NCI-H524 treated with DMSO at 0.1 percent for 48 hours (cell line): Measurements from ENCODE around the gene CDC42BPA.
A peak's percentile ranks its signal among the peaks of the same experiment; 100 is the strongest.
"Not testable (repeated sequence)": the region's sequence is repeated elsewhere in the genome, so short reads cannot be mapped to it uniquely, and the experiment has no call there.

Experiments
- DNase-seq: peaks from one replicate; lab custom pipeline; 2025; lab: John Stamatoyannopoulos, UW

The CDC42BPA gene

DNA sequence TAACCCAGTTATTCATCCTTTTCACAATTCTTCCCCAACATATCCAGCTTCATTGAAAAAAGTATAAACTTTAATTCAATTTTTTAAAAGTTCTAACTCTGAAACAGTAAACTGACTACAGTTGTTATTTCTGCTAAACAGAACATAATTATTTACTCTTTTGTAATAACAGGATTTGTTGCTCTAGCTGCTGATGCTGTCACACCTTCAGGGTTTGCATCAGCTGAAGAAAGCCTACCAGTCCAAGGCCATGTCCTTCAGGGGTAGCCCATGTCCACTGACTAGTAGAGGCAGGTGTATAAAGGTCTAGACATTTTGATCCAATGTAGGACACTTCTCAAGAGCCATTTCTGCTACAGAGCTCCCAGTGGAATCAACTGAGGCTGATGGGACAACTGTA lies 107.7 kb downstream of the CDC42BPA start:
- DNase-seq = no peak

DNA sequence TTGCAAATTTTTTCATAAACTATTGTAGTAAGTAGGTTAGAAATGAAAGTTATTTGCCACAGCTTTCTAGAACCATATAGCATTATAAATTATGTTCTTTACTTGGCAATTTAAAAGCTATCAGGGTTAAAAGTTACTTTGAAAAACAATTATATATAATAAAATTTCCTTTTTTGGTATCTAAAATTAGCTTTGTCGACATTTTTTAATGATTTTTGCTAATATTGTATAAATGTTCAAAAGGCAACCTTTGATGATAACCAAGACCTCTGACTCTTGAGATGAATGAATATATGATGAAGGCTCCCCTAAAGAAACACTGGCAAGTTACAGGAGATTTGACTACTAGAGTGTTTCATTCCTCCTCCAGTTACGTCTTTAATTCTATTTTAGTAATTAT lies 121.2 kb downstream of the CDC42BPA start:
- no peak for DNase-seq

DNA sequence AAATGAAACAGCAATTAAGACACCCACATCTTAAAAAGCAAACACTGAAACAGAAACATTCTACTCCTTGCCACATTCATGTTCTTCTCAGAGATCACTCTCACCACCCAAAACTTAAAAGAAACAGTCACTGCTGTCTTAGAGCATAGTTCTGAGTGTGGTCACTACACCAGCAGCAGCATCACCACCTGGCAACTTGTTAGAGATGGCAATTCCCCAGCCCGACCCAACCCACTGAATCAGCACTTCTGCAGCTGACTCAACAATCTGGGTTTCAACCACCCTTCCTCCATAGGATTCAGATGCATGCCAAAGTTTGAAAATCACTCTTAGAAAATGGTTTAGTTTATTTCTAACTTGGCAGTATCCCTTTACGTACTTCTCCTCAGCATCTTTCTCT lies 126.1 kb downstream of the CDC42BPA start:
- DNase-seq = no peak

DNA sequence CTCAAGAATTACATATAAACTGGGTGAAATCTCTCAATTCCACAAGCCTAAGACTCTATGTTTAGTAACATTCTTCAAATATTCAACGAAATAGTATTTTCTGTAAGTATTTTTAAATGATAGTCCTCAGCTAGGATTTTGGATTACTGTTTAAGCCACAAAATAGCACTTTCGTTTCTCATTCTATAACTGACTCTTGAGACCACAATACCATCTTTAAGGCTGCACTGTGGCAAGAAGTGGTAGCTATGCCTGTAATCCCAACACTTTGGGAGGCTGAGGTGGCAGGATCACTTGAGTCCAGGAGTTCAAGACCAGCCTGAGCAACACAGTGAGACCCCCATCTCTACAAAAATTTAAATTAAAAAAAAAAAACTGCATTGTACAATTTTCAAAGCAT lies 126.7 kb downstream of the CDC42BPA start:
- no peak for DNase-seq

DNA sequence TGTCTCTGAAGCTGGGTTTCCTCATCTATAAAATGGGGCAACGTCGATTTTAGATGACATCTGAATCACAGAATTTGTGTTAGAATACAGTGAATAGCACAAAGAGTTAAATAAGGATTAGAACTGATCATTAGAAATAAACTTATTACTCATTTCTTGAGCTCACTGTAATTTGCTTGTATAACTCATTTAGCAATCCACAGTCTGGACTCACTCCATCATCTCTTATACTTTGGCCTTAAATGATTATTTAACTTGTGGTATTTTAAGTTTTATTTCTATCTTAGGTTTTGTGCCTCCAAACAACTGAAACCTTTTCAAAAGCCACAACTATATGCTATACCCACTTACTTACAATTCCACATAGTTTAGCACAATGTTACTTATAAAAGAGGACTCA lies 128.0 kb downstream of the CDC42BPA start:
- DNase-seq = no peak

DNA sequence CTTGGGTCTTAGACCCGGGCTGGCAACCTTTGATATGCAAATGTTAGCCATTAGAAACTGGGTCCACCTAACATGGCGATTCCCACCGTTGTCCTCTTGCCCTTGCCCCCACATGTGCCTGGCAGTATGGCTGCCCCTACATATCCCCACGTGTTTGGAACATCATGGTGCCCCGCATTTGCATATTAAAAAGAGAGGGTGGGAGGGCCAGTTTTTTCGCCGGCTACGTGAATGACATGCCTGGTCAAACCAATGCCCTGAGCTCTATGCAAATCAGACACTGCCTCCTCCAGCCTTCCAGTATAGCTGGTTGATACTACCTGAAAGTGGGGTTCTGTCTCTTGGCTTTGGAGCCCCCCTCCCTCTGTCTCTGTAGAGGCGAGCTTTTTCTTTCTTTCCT lies 133.0 kb downstream of the CDC42BPA start:
- DNase-seq = no peak

DNA sequence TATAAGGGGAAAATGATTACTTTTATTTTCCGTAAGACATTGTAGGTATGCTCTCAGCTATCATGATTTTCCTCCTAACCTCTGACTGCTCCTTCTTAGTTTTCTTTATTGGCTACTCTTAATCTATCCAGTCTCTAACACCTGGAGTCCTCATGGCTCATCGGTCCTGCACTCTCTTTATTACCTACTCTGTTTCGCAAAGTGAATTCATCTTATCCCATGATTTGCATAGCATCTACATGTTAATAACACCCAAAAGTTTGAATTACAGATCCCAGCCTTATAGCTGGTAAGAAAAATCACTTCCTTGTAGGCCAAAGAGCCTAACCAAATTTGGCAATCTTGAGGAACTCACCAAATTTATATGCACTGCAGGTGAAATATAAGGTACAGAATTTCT lies 136.3 kb downstream of the CDC42BPA start:
- DNase-seq = no peak

DNA sequence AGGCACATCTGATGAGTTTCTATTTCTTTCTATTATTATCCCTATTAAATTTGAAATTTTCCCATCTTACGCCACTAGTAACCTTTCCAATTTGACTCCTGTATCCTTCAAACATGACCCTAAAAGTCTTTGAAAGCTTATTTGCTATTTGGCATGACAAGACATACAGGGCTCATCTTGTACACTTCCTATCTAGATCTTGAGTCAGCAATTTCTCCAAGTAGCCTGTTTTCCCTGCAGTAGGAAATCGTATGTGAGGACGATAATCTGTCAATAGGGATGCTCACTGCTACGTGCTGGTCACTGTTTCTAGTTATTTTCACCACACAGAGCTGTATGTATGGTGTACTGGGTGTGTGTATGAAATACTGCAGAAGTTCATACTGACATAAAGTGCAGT lies 142.7 kb downstream of the CDC42BPA start:
- DNase-seq = no peak

DNA sequence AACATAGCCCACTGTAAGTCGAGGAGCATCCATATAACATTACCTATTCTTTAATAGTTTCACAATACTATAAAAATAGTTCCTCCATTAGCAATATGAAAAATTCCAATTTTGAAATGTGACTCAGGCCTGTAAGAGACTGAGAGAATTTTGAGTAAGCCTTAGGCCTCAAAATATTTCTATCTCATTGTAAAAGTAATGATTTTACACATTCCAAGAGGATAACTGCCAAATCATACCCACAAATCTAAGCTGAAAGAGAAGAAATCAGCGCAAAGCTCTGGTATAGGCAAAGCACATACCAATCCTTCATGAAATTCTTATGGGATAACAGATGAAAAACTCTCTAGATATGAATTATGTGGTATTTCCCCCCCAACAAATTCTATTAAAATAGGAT lies 144.1 kb downstream of the CDC42BPA start:
- DNase-seq = no peak

DNA sequence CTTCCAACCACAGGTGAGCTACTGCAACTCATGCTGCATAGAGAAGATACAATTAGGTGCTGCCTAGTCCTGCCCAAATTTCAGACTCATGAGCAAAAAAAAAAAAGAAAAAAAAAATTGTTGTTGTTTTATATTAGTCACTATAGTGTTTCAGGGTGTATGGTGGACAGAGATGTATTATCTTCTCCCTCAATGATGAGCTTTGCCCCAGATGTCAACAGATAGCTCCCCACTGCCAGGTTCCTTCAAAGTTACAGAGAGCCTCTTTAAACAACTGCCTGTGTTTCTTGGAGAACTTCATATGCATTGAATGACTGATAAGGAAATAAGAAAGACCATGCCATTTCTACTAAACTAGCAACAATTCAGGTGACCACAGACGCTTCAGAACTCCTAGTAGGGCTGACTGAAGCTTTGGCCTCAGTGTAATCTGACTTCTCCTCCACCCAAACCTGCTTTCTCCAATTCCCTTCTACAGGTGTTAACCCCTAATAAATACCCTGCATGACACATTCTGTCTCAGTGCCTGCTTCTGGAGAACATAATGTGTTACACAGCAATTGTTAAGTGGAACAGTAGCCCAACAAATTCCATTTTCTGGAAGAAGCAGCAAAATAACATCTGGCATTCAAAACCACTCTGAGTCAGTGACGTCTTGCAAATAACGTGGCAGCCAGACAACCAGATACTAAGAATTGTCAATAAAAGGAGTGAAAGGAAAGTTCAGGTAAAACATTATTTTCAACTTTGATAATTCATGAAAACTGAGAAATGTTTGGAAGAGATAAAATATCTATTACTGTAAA lies 147.7 kb downstream of the CDC42BPA start:
- no peak for DNase-seq

DNA sequence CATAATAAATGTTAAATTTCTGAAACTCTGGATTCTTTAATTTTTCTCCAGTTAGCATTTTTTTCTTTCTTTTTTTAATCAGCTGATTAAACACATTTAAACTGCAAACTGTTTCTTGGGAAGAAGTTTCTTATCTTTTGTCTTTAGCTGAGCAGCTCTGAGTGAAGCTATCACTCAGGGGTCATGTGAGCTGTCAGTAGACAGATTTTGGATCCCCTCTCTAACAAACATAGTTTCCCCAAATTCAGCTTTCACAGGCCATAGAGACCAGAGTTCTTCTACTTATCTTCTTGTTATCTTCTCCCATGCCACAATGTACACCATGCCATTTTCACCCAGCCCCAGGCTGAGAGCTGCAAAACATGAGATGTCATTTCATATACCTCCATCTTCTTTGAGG lies 148.9 kb downstream of the CDC42BPA start:
- no peak for DNase-seq

DNA sequence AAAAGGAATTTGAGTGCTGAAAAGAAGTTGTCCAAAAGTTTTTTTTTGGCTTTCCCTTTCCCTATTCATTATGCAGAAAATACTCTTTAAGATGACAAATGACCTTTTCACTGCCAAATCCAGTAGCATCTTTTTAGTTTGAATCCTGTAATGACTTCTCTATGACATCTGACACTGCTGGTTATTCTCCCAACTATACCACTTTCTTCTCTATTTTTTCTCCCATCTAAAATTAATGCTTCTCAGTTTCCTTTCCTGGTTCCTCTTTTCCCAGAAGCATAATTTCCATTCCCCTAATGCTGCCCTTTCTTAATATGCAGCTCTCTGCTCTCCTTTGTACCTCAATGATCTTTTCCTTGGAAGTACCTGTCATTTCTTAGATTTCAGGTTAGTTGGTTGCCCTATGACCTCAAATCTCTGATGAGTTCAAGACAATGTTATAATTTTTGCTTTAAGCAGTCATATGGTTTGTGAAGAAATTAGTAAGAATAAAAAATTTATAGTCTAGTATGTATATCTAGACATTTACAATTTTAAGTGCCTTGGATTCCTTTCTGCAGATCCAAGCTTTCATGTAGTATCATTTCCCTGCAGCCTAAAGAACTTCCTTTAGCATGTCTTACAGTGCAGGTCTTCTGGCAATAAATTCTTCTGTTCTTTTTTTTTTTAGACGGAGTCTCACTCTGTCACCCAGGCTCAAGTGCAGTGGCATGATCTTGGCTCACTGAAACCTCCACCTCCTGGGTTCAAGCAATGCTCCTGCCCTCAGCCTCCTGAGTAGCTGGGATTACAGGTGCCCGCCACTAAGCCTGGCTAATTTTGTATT lies 150.8 kb downstream of the CDC42BPA start:
- DNase-seq = no peak

DNA sequence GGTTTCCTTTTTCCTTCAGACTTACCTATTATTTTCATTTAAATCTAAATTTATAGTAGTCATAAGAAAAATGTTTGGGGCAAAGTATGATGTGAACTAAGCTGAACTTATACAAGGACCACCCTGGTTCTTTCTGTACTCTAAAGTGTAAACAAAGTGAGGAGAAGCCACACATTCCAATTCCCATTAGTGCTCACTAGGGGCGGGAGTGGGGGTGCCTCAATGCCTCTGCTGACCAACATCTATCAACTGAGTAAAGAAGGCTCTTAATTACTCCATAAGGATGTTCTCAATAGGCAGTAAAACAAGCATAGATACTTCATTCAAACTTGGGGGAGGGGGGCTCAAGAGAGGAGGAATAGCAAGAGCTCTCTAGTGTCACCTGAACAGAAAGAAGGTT lies 151.7 kb downstream of the CDC42BPA start:
- no peak for DNase-seq

DNA sequence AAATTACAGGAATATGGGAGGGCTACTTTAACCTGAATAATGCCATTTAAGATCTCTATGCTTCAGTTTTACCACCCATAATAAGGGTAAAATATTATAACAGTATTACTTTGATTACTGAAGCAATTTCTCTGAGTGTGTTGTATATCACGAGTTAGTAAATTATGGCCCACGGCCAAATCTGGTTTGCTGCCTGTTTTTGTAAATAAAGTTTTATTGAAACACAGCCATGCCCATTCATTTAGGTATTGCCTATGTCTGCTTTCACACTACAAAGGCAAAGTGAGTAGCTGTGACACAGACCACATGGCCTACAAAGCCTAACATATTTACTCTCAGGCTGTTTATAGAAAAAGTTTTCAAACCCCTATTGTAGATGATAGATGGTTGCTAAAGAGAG lies 156.8 kb downstream of the CDC42BPA start:
- DNase-seq = no peak

DNA sequence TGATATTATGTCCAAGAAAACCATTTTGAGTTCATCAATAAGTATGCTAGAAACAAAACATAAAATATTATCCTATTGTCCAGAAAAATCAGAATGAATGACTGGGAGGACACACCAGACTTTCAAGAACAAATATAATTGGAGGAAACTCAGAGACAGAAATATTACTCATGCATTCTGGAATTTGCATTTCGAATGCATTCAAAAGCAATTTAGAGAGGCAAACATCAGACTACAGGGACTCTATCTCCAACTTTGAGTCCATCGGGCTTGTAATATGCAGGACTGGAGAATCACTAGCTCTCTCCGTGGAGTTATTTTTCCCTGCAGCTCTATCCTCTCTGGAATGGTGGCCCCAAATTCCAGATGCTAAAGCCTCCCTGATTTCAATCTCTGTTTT lies 161.8 kb downstream of the CDC42BPA start:
- no peak for DNase-seq

DNA sequence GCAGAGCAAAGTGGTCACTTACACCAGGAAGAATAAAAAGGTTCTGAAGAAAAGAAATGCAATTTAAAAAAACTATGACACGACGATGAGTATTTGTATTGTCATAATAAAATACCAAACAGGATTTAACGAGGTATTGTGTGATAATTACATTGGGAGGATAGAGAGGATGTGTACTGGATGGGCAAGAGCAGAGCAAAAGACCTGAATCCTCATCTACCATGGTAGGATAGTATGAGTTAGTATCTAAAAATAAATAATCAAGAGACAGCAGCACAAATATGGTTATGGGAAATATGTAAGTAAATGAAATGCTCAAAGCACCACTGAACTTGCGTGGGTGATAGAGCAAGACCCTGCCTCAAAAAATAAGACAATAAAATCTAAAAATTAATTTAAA lies 162.6 kb downstream of the CDC42BPA start:
- DNase-seq = no peak

DNA sequence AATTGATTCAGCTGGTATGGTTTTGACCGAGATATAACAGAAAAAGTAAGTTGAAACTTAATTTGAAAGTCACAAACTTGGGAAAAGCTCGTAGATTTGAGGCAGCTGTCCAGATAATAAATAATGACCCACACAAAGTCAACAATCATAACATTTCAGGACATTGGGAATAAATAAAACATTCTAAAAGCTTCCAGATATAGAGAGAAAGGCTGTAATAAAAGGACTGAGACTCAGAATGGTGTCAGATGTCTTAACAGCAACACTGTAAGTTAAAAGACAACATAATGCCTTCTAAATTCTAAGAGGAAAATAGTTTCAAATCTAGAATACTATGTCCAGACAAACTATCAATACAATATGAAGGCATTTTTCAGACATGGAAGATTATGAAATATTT lies 163.3 kb downstream of the CDC42BPA start:
- DNase-seq = no peak

DNA sequence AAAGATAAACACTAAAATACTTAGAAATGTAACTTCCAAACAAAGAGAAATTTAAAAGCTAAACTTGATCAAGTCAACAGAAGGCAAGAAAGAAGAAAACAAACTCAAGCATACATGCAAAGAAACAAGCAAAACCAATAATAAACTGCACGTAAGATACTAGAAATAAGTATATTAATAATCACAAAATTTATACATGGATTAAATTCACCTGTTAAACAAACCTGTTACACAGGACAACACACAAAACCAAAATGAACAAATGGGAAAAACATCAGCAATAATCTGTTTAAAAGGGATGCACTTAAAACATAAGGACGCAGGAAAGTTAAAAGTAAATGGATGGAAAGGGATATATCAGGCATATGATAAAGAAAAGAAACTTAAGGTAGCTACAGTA lies 165.8 kb downstream of the CDC42BPA start:
- DNase-seq = no peak

DNA sequence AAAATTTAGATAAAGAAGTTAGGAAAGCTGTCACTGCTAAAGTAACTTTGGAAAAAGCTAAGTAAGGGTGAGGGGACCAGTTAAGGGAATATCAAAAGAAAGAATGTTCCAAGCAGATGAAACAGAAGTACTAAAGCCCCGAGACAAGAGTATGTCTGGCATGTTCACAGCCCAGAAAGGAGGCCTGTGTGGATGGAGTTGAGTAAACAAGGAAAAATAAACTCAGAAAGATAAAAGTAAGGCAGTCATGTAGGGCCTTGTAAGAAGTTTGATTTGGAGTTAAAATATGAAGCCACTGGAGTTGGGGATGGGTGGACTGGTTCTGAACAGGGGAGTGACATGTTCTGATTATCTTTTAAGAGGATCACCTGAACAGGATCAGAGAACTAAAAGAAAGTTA lies 177.9 kb downstream of the CDC42BPA start:
- no peak for DNase-seq

DNA sequence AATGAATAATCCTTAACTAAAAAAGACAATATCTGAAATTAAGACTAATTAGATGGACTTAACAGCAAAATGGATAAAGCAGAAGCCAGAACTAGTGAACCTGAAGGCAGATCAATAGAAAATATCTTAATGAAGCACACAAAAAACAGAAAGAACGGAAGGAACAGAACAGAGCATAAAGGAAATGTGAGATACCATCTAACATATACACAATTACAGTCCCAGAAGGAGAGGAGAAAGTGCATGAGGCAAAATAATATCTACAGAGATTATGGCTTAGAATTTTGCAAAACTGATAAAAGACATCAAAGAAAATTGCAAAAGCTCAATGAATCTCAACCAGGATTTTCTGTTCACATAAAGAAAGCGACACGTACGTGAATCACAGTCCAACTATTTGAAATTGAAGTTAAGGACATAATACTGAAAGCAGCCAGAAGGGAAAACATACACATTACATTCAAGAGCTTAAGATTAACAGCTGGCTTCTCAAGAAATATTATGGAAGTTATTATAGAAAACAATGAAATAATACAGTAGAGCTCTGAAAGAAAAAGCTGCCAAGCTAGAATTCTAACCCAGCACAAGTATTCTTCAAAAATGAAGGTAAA lies 182.0 kb downstream of the CDC42BPA start:
- peak; percentile 3 for DNase-seq

DNA sequence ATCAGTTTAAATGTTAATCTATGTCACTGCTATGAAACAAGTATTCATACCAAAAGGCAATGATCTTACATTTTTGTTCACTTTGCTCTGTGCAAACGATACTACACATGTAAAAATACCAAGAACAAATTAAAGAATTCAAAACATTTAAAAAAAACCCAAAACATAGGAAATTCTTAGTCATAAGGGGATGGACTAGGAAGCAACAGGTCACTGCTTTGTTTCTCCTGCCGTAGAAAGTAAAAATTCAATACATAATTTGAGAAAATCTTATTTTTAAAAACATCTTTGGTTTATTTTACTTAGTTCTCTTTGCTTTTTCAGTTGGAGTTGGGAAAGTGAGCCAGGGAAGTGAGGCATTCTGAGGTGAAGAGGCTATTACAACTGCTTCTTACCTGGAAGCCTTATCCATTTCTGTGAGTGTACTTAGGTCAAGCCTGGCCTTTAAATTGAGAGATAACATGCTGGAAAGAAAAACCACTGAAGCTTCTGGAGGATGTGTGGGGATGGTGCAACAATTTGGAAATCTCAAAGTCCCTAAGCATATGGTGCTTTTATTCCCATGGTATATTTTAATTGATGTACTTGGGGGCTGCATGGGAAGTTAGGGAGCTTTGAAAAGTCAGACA lies 183.5 kb downstream of the CDC42BPA start:
- DNase-seq = no peak

DNA sequence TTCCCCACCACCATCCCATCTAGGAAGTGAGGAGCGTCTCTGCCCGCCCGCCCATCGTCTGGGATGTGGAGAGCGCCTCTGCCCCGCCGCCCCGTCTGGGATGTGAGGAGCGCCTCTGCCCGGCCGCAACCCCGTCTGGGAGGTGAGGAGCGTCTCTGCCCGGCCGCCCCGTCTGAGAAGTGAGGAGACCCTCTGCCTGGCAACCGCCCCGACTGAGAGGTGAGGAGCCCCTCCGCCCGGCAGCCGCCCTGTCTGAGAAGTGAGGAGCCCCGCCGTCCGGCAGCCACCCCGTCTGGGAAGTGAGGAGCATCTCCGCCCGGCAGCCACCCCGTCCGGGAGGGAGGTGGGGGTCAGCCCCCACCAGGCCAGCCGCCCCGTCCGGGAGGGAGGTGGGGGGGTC lies 185.6 kb downstream of the CDC42BPA start:
- DNase-seq = not testable (repeated sequence)

DNA sequence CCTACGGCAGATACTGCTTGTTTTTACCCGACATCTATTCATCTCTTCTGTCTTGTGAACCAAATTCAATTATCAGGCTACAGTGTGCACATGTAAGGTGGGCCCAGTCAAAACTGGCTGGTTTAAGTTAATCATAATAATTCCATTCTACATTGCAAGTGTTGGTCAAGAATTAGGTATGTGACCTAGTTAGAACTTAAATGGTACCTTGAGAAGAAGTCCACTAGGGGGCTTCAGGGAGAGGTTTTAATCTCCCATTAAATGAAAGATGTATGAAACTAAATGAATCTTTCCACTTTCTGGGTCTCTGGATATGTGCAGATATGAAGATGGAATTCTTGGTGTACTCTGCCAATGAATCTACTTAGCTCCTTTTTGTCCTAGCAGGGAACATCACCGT lies 187.1 kb downstream of the CDC42BPA start:
- DNase-seq = no peak
